Colonic mucosa (tissue), 4 donors: Measurements from ENCODE around the gene FIBCD1. TPM values are rescaled to one million over a fixed set of nuclear protein-coding genes. Genes with fewer than 3 reads are reported as not detected.

ENCODE experiments used
- DNase-seq: peaks from one replicate; pipeline ENCODE4 v3.0.0-alpha.2; 2020
- H3K27ac ChIP-seq: fragments of 200-600 bp; one replicate; pipeline ENCODE4 v1.8.0; 2021
- H3K27me3 ChIP-seq: fragments of 200-600 bp; one replicate; pipeline ENCODE4 v1.8.0; 2021
- H3K36me3 ChIP-seq: fragments of 200-600 bp; one replicate; pipeline ENCODE4 v1.8.0; 2021
- H3K4me1 ChIP-seq: fragments of 200-600 bp; one replicate; pipeline ENCODE4 v1.8.0; 2021; ENCODE audit warnings: mild to moderate bottlenecking
- H3K4me3 ChIP-seq: fragments of 200-600 bp; one replicate; pipeline ENCODE4 v1.8.0; 2021
- H3K9ac ChIP-seq, 2 donors: one replicate each; pipeline ENCODE4 v1.7.0; 2013; ENCODE audit warnings: control low read depth in 2 of 2, low read depth in 2 of 2, low read length in 2 of 2
- H3K9me3 ChIP-seq: fragments of 200-600 bp; one replicate; pipeline ENCODE4 v1.8.0; 2021
- intact Hi-C: fragments of 100-400 bp; cut with DNase I; formaldehyde crosslinking; loops from one replicate; pipeline ENCODE4 v1.14.1; 2022
- total RNA-seq, 2 donors: library from RNA; stranded (reverse); fragmentation: NEBNext Ultra II Directional in 1 of 2; extraction: Animal tissue kit (Norgen Biotek cat#: 25700) in 1 of 2; gene quantifications; one replicate each; pipeline ENCODE4 v1.2.1, GENCODE V29; 2021
- TF ChIP-seq, protein P1 (sequence below): fragments of 200-600 bp; IDR thresholded peaks from one replicate; pipeline ENCODE4 v1.8.0; 2022; ENCODE audit warnings: antibody characterized with exemption, mild to moderate bottlenecking
- donor health status: healthy.
- donor health status: DM: no; HTN: no; CAD: no.
- donor health status: DM: no; HTN: no; CAD: no.

FIBCD1 gene
- total RNA-seq, 2 donors from 2014 or later = 9.0 to 32.9 TPM

DNA sequence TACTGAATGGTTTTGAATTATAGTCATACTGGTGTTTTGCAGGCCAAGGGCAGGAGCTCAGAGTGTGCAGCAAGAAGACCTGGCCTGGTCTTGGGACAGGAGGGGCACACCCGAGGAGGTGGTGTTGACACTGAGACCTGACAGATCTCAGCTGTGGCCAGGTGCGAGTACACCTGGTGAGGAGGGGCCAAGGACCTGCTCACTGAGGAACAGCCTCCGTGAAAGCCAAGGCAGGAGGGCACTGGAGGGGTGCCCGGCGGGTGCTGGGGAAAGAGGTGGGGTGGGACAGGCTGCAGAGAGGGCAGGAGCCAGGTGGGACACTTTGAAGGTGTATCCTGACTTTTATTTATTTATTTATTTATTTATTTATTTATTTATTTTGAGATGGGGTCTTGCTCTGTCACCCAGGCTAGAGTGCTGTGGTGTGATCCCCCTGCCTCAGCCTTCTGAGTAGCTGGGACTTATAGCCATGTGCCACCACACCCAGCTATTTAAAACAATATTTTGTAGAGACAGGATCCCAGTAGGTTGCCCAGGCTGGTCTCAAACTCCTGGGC, 46.6 kb upstream of the FIBCD1 start:
- Histone ChIP-seq H3K4me1 (no peaks in the 10 kb centered on the region), H3K4me3 (no peak overlapping the region), H3K36me3 (no peaks in the 10 kb centered on the region), H3K27me3 (peaks cover 5% of the 10 kb centered on the region), H3K9ac (no peak overlapping the region), H3K27ac (no peak overlapping the region), H3K9me3 (no peaks in the 10 kb centered on the region)
- intact Hi-C loops = no loop called here
- no peak for DNase-seq
- TF ChIP-seq, protein P1, sequence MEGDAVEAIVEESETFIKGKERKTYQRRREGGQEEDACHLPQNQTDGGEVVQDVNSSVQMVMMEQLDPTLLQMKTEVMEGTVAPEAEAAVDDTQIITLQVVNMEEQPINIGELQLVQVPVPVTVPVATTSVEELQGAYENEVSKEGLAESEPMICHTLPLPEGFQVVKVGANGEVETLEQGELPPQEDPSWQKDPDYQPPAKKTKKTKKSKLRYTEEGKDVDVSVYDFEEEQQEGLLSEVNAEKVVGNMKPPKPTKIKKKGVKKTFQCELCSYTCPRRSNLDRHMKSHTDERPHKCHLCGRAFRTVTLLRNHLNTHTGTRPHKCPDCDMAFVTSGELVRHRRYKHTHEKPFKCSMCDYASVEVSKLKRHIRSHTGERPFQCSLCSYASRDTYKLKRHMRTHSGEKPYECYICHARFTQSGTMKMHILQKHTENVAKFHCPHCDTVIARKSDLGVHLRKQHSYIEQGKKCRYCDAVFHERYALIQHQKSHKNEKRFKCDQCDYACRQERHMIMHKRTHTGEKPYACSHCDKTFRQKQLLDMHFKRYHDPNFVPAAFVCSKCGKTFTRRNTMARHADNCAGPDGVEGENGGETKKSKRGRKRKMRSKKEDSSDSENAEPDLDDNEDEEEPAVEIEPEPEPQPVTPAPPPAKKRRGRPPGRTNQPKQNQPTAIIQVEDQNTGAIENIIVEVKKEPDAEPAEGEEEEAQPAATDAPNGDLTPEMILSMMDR = no peak

DNA sequence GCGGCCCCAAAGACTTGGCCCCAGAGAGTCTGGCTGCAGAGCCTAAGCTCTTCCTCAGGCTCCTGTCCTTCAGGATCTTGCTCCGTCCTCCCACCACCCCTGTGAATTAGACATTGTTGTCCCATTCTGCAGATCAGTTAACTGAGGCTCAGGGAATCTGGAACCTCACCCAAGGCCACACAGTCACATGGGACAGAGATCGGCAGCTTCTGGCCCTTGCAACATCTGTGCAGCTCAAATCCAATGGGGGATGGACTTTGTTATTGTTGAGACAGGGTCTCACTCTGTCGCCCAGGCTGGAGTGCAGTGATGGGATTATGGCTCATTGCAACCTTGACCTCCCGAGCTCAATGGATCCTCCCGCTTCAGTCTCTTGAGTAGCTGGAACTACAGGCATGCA, 46.0 kb upstream of the FIBCD1 start:
- TF ChIP-seq, protein P1 = no peak
- no peak overlapping the region for H3K4me3 ChIP-seq
- DNase-seq = no peak
- H3K36me3 ChIP-seq = no peaks in the 10 kb centered on the region
- intact Hi-C loops = no loop called here
- no peak overlapping the region for H3K9ac ChIP-seq
- H3K4me1 ChIP-seq = no peaks in the 10 kb centered on the region
- no peaks in the 10 kb centered on the region for H3K9me3 ChIP-seq
- H3K27me3 ChIP-seq = peaks cover 5% of the 10 kb centered on the region
- no peak overlapping the region for H3K27ac ChIP-seq

DNA sequence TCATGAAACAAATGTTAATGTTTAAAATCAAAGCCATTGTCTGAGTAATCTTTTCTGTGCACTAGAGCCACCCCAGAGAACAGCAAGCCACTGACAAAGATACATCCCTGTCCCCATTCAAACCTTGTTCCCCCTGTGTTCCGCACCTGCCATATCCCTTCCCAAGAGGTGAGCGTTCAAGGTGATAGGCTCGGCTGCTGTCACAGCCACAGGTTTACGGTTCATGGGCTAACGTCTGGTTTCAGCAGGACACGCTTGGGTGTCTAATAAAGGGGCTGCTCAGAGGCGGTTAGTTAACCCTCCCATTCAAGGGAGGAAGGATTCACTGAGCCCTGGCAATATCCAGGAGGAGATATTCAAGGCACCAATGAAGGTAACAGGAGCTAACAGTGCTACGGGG, 45.5 kb upstream of the FIBCD1 start:
- Histone ChIP-seq H3K4me3 (no peak overlapping the region), H3K9me3 (no peaks in the 10 kb centered on the region), H3K27ac (no peak overlapping the region), H3K36me3 (no peaks in the 10 kb centered on the region), H3K9ac (no peak overlapping the region), H3K27me3 (peaks cover 5% of the 10 kb centered on the region), H3K4me1 (no peaks in the 10 kb centered on the region)
- no peak for DNase-seq
- intact Hi-C loops = no loop called here
- TF ChIP-seq, protein P1 = no peak

DNA sequence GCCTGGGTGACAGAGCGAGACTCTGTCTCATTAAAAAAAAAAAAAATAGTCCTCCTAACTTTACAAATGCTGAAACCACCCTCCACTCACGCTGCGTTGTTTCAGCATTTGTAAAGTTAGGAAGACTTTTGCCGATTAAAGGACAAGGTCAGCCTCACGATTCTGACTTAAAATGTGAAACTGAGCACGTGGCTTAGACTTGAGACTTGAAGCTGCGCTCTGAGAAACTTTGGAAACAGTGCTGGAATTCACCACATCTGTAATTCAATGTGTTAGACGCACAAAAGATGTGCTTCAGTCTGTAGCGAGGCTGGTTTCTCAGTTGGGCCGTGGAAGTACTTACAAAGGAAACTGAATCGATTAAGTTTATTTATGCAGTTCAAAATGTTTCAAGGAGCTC, 44.9 kb upstream of the FIBCD1 start:
- no peaks in the 10 kb centered on the region for H3K9me3 ChIP-seq
- H3K4me3 ChIP-seq = no peak overlapping the region
- H3K27ac ChIP-seq = no peak overlapping the region
- H3K4me1 ChIP-seq = no peaks in the 10 kb centered on the region
- H3K9ac ChIP-seq = no peak overlapping the region
- intact Hi-C loops = no loop called here
- DNase-seq = no peak
- no peaks in the 10 kb centered on the region for H3K36me3 ChIP-seq
- peaks cover 5% of the 10 kb centered on the region for H3K27me3 ChIP-seq
- TF ChIP-seq, protein P1 = no peak

DNA sequence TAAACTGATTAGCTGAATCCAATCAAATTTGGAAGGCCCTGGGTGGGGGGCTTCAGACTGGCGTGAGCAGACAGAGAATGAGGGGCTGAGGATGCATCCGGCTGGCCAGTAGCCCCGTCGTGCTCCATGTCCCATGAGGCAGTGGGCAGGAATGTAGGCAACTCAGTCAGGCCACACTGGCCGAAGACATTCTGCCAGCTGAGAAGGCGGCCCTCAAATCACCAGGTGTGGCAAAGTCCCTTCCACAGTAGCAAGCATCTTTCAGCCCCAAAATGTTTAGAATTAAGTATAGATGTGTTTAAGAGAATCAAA, 44.3 kb upstream of the FIBCD1 start:
- Histone ChIP-seq H3K36me3 (no peaks in the 10 kb centered on the region), H3K4me1 (no peaks in the 10 kb centered on the region), H3K27ac (no peak overlapping the region), H3K9me3 (no peaks in the 10 kb centered on the region), H3K27me3 (peaks cover 3% of the 10 kb centered on the region), H3K4me3 (no peak overlapping the region), H3K9ac (no peak overlapping the region)
- TF ChIP-seq, protein P1 = no peak
- intact Hi-C loops = no loop called here
- DNase-seq = no peak
